GM12892 (cell line): ENCODE results near the gene ACVR1B.

Experiments
- POLR2A ChIP-seq: IDR thresholded peaks from 2 replicates; pipeline ENCODE4 v1.6.1; 2011; ENCODE audit warnings: low read depth, low read length, control low read depth
- POLR2AphosphoS5 ChIP-seq: IDR thresholded peaks from 2 replicates; pipeline ENCODE4 v1.6.1; 2011; ENCODE audit warnings: low read depth, low read length, control low read depth
- TAF1 ChIP-seq: IDR thresholded peaks from 2 replicates; pipeline ENCODE4 v1.6.1; 2011; ENCODE audit warnings: low read depth, mild to moderate bottlenecking, control low read depth, low read length, borderline replicate concordance

- TF ChIP-seq POLR2A (no peak), TAF1 (no peak), POLR2AphosphoS5 (no peak)
Observed at GRCh38 chr12:52015532-52016041, 64.1 kb downstream of the ACVR1B start.
